Activated CD8-positive, alpha-beta T cell treated with anti-CD3 and anti-CD28 coated beads, Interleukin-2, amount 10 ng/mL, durations not matched to agents 7 days and 5 days (primary cell): ENCODE results near the gene ARHGAP15. TPM values are rescaled to one million over a fixed set of nuclear protein-coding genes. Genes with fewer than 3 reads are reported as not detected.

ENCODE experiments used
- ATAC-seq: fragments of 150-1000 bp; cut with Tn5 transposase; one replicate; pipeline ENCODE4 v1.10.0; 2021; ENCODE audit warnings: moderate library complexity
- CTCF ChIA-PET: fragments of 350-600 bp; sonication (Branson Sonifier 250); formaldehyde crosslinking; loops from one replicate; lab custom pipeline; 2021; ENCODE audit warnings: antibody characterized with exemption; lab: Charles Lee
- POLR2A ChIA-PET: fragments of 350-600 bp; sonication (Branson Sonifier 250); formaldehyde crosslinking; loops from one replicate; lab custom pipeline; 2021; ENCODE audit warnings: antibody characterized with exemption; lab: Charles Lee
- DNase-seq: peaks from one replicate; pipeline ENCODE4 v3.0.0-alpha.2; 2020
- H3K27ac Mint-ChIP-seq: one replicate; pipeline ENCODE4 v1.8.0; 2021; ENCODE audit warnings: mild to moderate bottlenecking, mixed read lengths
- H3K27me3 Mint-ChIP-seq: one replicate; pipeline ENCODE4 v1.8.0; 2021; ENCODE audit warnings: low read depth, mixed read lengths
- H3K36me3 Mint-ChIP-seq: one replicate; pipeline ENCODE4 v1.8.0; 2021; ENCODE audit warnings: low read depth, mixed read lengths
- H3K4me1 Mint-ChIP-seq: one replicate; pipeline ENCODE4 v1.8.0; 2021; ENCODE audit warnings: low read depth, mixed read lengths
- H3K4me3 Mint-ChIP-seq: one replicate; pipeline ENCODE4 v1.8.0; 2021; ENCODE audit warnings: mild to moderate bottlenecking, mixed read lengths
- H3K9me3 Mint-ChIP-seq: one replicate; pipeline ENCODE4 v1.8.0; 2022; ENCODE audit warnings: mixed read lengths; ENCODE audit not compliant: insufficient read depth
- total RNA-seq, 2 experiments: library from RNA; stranded (reverse); gene quantifications; one replicate each; pipeline ENCODE4 v1.2.3, GENCODE V29; 2021

ARHGAP15 gene
- total RNA-seq, 2 experiments from 2014 or later, result 154 to 158 TPM

GRCh38 chr2:143378996-143379395 lies 249.8 kb downstream of the ARHGAP15 start:
- CTCF ChIA-PET, result no interaction called here
- DNase-seq, result no peak

GRCh38 chr2:143379955-143380354 lies 250.7 kb downstream of the ARHGAP15 start:
- H3K9me3 Mint-ChIP-seq, result no peaks in the 10 kb centered on the region
- no peak for ATAC-seq
- H3K27ac Mint-ChIP-seq, result no peak overlapping the region
- H3K4me1 Mint-ChIP-seq, result no peaks in the 10 kb centered on the region
- H3K27me3 Mint-ChIP-seq, result no peaks in the 10 kb centered on the region
- POLR2A ChIA-PET, result no interaction called here
- peaks cover 20% of the 10 kb centered on the region for H3K36me3 Mint-ChIP-seq
- no peak for DNase-seq
- CTCF ChIA-PET, result no interaction called here
- H3K4me3 Mint-ChIP-seq, result no peak overlapping the region

More at GRCh38 chr2:143378996-143379395, 249.8 kb downstream of the ARHGAP15 start:
- no peak for ATAC-seq
- Mint-ChIP-seq H3K9me3 (no peaks in the 10 kb centered on the region), H3K4me3 (no peak overlapping the region), H3K27ac (no peak overlapping the region), H3K27me3 (no peaks in the 10 kb centered on the region), H3K36me3 (peaks cover 26% of the 10 kb centered on the region), H3K4me1 (no peaks in the 10 kb centered on the region)
- POLR2A ChIA-PET, result no interaction called here

GRCh38 chr2:143382573-143382972 lies 253.4 kb downstream of the ARHGAP15 start:
- POLR2A ChIA-PET, result no interaction called here

GRCh38 chr2:143383016-143383415 lies 253.8 kb downstream of the ARHGAP15 start:
- H3K27ac Mint-ChIP-seq, result no peak overlapping the region
- H3K4me1 Mint-ChIP-seq, result no peaks in the 10 kb centered on the region

More at GRCh38 chr2:143382573-143382972, 253.4 kb downstream of the ARHGAP15 start:
- Mint-ChIP-seq H3K4me1 (no peaks in the 10 kb centered on the region), H3K27me3 (no peaks in the 10 kb centered on the region), H3K9me3 (no peaks in the 10 kb centered on the region), H3K27ac (no peak overlapping the region), H3K36me3 (peaks cover 19% of the 10 kb centered on the region), H3K4me3 (no peak overlapping the region)
- ATAC-seq (no peak), DNase-seq (no peak)
- CTCF ChIA-PET, result no interaction called here

GRCh38 chr2:143384111-143384510 lies 254.9 kb downstream of the ARHGAP15 start:
- no peaks in the 10 kb centered on the region for H3K9me3 Mint-ChIP-seq
- POLR2A ChIA-PET, result no interaction called here
- H3K4me3 Mint-ChIP-seq, result no peak overlapping the region
- CTCF ChIA-PET, result no interaction called here
- DNase-seq (no peak), ATAC-seq (no peak)
- peaks cover 19% of the 10 kb centered on the region for H3K36me3 Mint-ChIP-seq
- H3K27ac Mint-ChIP-seq, result no peak overlapping the region
- H3K4me1 Mint-ChIP-seq, result no peaks in the 10 kb centered on the region
- H3K27me3 Mint-ChIP-seq, result no peaks in the 10 kb centered on the region

More at GRCh38 chr2:143383016-143383415, 253.8 kb downstream of the ARHGAP15 start:
- Mint-ChIP-seq H3K9me3 (no peaks in the 10 kb centered on the region), H3K27me3 (no peaks in the 10 kb centered on the region), H3K36me3 (peaks cover 19% of the 10 kb centered on the region), H3K4me3 (no peak overlapping the region)
- DNase-seq, result no peak
- CTCF ChIA-PET, result no interaction called here
- POLR2A ChIA-PET, result no interaction called here
- ATAC-seq, result no peak

- Mint-ChIP-seq H3K9me3 (no peaks in the 10 kb centered on the region), H3K27me3 (no peaks in the 10 kb centered on the region), H3K4me1 (no peaks in the 10 kb centered on the region), H3K27ac (no peak overlapping the region), H3K4me3 (no peak overlapping the region), H3K36me3 (peaks cover 31% of the 10 kb centered on the region)
- ATAC-seq (no peak), DNase-seq (no peak)
- CTCF ChIA-PET, result no interaction called here
- POLR2A ChIA-PET, result no interaction called here
These were observed 261.0 kb downstream of the ARHGAP15 start for GRCh38 chr2:143390171-143390570.

- H3K9me3 Mint-ChIP-seq, result no peaks in the 10 kb centered on the region
These were observed 263.1 kb downstream of the ARHGAP15 start for GRCh38 chr2:143392358-143392757.

GRCh38 chr2:143394062-143394461 lies 264.8 kb downstream of the ARHGAP15 start:
- H3K9me3 Mint-ChIP-seq, result no peaks in the 10 kb centered on the region
- H3K4me3 Mint-ChIP-seq, result no peak overlapping the region
- ATAC-seq (no peak), DNase-seq (no peak)
- H3K4me1 Mint-ChIP-seq, result peaks cover 8% of the 10 kb centered on the region
- ChIA-PET POLR2A (no interaction called here), CTCF (no interaction called here)
- no peaks in the 10 kb centered on the region for H3K27me3 Mint-ChIP-seq
- H3K27ac Mint-ChIP-seq, result no peak overlapping the region
- H3K36me3 Mint-ChIP-seq, result peaks cover 33% of the 10 kb centered on the region

More at GRCh38 chr2:143392358-143392757, 263.1 kb downstream of the ARHGAP15 start:
- CTCF ChIA-PET, result no interaction called here
- Mint-ChIP-seq H3K4me3 (no peak overlapping the region), H3K36me3 (peaks cover 34% of the 10 kb centered on the region), H3K27ac (no peak overlapping the region), H3K4me1 (peaks cover 6% of the 10 kb centered on the region), H3K27me3 (no peaks in the 10 kb centered on the region)
- POLR2A ChIA-PET, result no interaction called here
- ATAC-seq (no peak), DNase-seq (no peak)

- H3K36me3 Mint-ChIP-seq, result peaks cover 13% of the 10 kb centered on the region
- H3K4me3 Mint-ChIP-seq, result no peak overlapping the region
- no peaks in the 10 kb centered on the region for H3K9me3 Mint-ChIP-seq
- CTCF ChIA-PET, result no interaction called here
- H3K4me1 Mint-ChIP-seq, result peaks cover 8% of the 10 kb centered on the region
- ATAC-seq (no peak), DNase-seq (no peak)
- H3K27ac Mint-ChIP-seq, result no peak overlapping the region
- POLR2A ChIA-PET, result no interaction called here
- no peaks in the 10 kb centered on the region for H3K27me3 Mint-ChIP-seq
These were observed 268.8 kb downstream of the ARHGAP15 start for GRCh38 chr2:143397884-143398614.

- POLR2A ChIA-PET, result no interaction called here
- no peaks in the 10 kb centered on the region for H3K27me3 Mint-ChIP-seq
- DNase-seq, result no peak
- CTCF ChIA-PET, result no interaction called here
- no peak overlapping the region for H3K4me3 Mint-ChIP-seq
- H3K4me1 Mint-ChIP-seq, result peaks cover 8% of the 10 kb centered on the region
- H3K27ac Mint-ChIP-seq, result no peak overlapping the region
- no peak for ATAC-seq
- peaks cover 16% of the 10 kb centered on the region for H3K36me3 Mint-ChIP-seq
- H3K9me3 Mint-ChIP-seq, result no peaks in the 10 kb centered on the region
These were observed 269.6 kb downstream of the ARHGAP15 start for GRCh38 chr2:143398781-143399180.

- peaks cover 16% of the 10 kb centered on the region for H3K36me3 Mint-ChIP-seq
- peaks cover 8% of the 10 kb centered on the region for H3K4me1 Mint-ChIP-seq
- ATAC-seq, result no peak
- POLR2A ChIA-PET, result no interaction called here
- no peaks in the 10 kb centered on the region for H3K27me3 Mint-ChIP-seq
- H3K4me3 Mint-ChIP-seq, result no peak overlapping the region
- H3K27ac Mint-ChIP-seq, result no peak overlapping the region
- CTCF ChIA-PET, result no interaction called here
- no peaks in the 10 kb centered on the region for H3K9me3 Mint-ChIP-seq
- DNase-seq, result no peak
These were observed 270.4 kb downstream of the ARHGAP15 start for GRCh38 chr2:143399631-143400069.

- Mint-ChIP-seq H3K4me3 (no peak overlapping the region), H3K36me3 (peaks cover 16% of the 10 kb centered on the region), H3K4me1 (peaks cover 8% of the 10 kb centered on the region), H3K27me3 (no peaks in the 10 kb centered on the region), H3K27ac (no peak overlapping the region), H3K9me3 (no peaks in the 10 kb centered on the region)
- DNase-seq (no peak), ATAC-seq (no peak)
- ChIA-PET POLR2A (no interaction called here), CTCF (no interaction called here)
These were observed 272.6 kb downstream of the ARHGAP15 start for GRCh38 chr2:143401861-143402260.
